HepG2 (cell line): ENCODE data around the gene AGFG1. TPM values are rescaled to one million over a fixed set of nuclear protein-coding genes. Genes with fewer than 3 reads are reported as not detected.

Experiments used
- DNMT3B ChIP-seq: conservative IDR thresholded peaks from 2 replicates; pipeline ENCODE4 v1.6.1; 2016; ENCODE audit warnings: missing biosample characterization, control low read depth
- FLYWCH1 ChIP-seq: sonication (generic); formaldehyde crosslinking; IDR thresholded peaks from 2 replicates; pipeline ENCODE4 v1.8.1; 2023; ENCODE audit warnings: mild to moderate bottlenecking, missing genetic modification reagents
- FOXK1 ChIP-seq: sonication (generic); formaldehyde crosslinking; IDR thresholded peaks from 2 replicates; pipeline ENCODE4 v1.4.0; 2020; ENCODE audit warnings: low read depth, missing genetic modification reagents, borderline replicate concordance
- FOXP4 ChIP-seq: sonication (generic); formaldehyde crosslinking; IDR thresholded peaks from 2 replicates; pipeline ENCODE4 v1.4.0; 2020; ENCODE audit warnings: missing genetic modification reagents
- GPBP1L1 ChIP-seq: sonication (generic); formaldehyde crosslinking; IDR thresholded peaks from 2 replicates; pipeline ENCODE4 v1.5.0; 2020; ENCODE audit warnings: mild to moderate bottlenecking, missing genetic modification reagents
- HNRNPUL1 ChIP-seq: fragments of 200-400 bp; formaldehyde crosslinking; IDR thresholded peaks from 2 replicates; pipeline ENCODE4 v1.6.1; 2017; ENCODE audit warnings: low read depth, mild to moderate bottlenecking, low read length, moderate library complexity
- HOXA3 ChIP-seq: sonication (generic); formaldehyde crosslinking; IDR thresholded peaks from 2 replicates; pipeline ENCODE4 v1.5.0; 2020; ENCODE audit warnings: missing genetic modification reagents
- IRX3 ChIP-seq: sonication (generic); formaldehyde crosslinking; IDR thresholded peaks from 2 replicates; pipeline ENCODE4 v1.8.1; 2023; ENCODE audit warnings: mild to moderate bottlenecking, low read depth, missing genetic modification reagents, borderline replicate concordance
- JUND ChIP-seq: sonication (generic); formaldehyde crosslinking; IDR thresholded peaks from 2 replicates; pipeline ENCODE4 v1.8.0; 2022; ENCODE audit warnings: mild to moderate bottlenecking, missing genetic modification reagents
- RFX5 ChIP-seq: IDR thresholded peaks from 2 replicates; pipeline ENCODE4 v1.6.1; 2011; ENCODE audit warnings: low read depth, low read length, improper control_type of control experiment
- SOX13 ChIP-seq, 3 experiments: fragments of 450-650 bp in 1 of 3; sonication (generic) in 1 of 3; formaldehyde crosslinking in 1 of 3; IDR thresholded peaks in 2 of 3; conservative IDR thresholded peaks in 1 of 3; 2 replicates each; pipeline versions ENCODE4 v1.5.0 to v1.6.1; 2016 to 2020; ENCODE audit warnings: antibody characterized with exemption in 1 of 3, mild to moderate bottlenecking in 1 of 3, missing compliant biosample characterization in 1 of 3, missing genetic modification reagents in 1 of 3, moderate library complexity in 1 of 3
- SP4 ChIP-seq: sonication (generic); formaldehyde crosslinking; IDR thresholded peaks from 2 replicates; pipeline ENCODE4 v1.8.1; 2023; ENCODE audit warnings: mild to moderate bottlenecking, missing genetic modification reagents
- XBP1 ChIP-seq: sonication (generic); formaldehyde crosslinking; IDR thresholded peaks from 2 replicates; pipeline ENCODE4 v1.5.0; 2020; ENCODE audit warnings: missing genetic modification reagents
- ZBTB3 ChIP-seq: sonication (generic); formaldehyde crosslinking; IDR thresholded peaks from 2 replicates; pipeline ENCODE4 v1.4.0; 2020; ENCODE audit warnings: low read depth, mild to moderate bottlenecking, moderate library complexity, missing genetic modification reagents, borderline replicate concordance
- ZEB1 ChIP-seq: IDR thresholded peaks from 2 replicates; pipeline ENCODE4 v1.6.1; 2012; ENCODE audit warnings: mild to moderate bottlenecking, low read depth, inconsistent platforms; ENCODE audit not compliant: insufficient replicate concordance
- ZFP41 ChIP-seq: sonication (generic); formaldehyde crosslinking; IDR thresholded peaks from 2 replicates; pipeline ENCODE4 v1.4.0; 2020; ENCODE audit warnings: mild to moderate bottlenecking, missing genetic modification reagents, borderline replicate concordance
- ZNF138 ChIP-seq: sonication (generic); formaldehyde crosslinking; IDR thresholded peaks from 2 replicates; pipeline ENCODE4 v1.5.0; 2020; ENCODE audit warnings: mild to moderate bottlenecking, low read depth, missing genetic modification reagents
- ZNF296 ChIP-seq: sonication (generic); formaldehyde crosslinking; conservative IDR thresholded peaks from 2 replicates; pipeline ENCODE4 v1.5.0; 2020; ENCODE audit warnings: mild to moderate bottlenecking, missing genetic modification reagents
- ZNF34 ChIP-seq: sonication (generic); formaldehyde crosslinking; IDR thresholded peaks from 2 replicates; pipeline ENCODE4 v1.4.0; 2020; ENCODE audit warnings: mild to moderate bottlenecking, missing genetic modification reagents, borderline replicate concordance
- ZNF431 ChIP-seq: sonication (generic); formaldehyde crosslinking; IDR thresholded peaks from 2 replicates; pipeline ENCODE4 v1.9.0; 2022; ENCODE audit warnings: missing genetic modification reagents, low read depth, mild to moderate bottlenecking, borderline replicate concordance
- ZNF577 ChIP-seq: sonication (generic); formaldehyde crosslinking; IDR thresholded peaks from 2 replicates; pipeline ENCODE4 v1.4.0; 2020; ENCODE audit warnings: mild to moderate bottlenecking, low read depth, missing genetic modification reagents, borderline replicate concordance
- ZNF7 ChIP-seq: IDR thresholded peaks from 2 replicates; pipeline ENCODE4 v1.6.1; 2016; ENCODE audit warnings: missing biosample characterization, missing genetic modification reagents
- polyA plus RNA-seq, 8 experiments: library from polyadenylated mRNA; depleted of rRNA in 3 of 8; stranded (reverse) in 7 of 8; unstranded in 1 of 8; fragments of >200 nt; fragmentation: Illumina TruSeq in 4 of 8; extraction: Trizol in 4 of 8; gene quantifications; 2 replicates each; pipeline versions ENCODE4 v1.2.1 to v1.2.3, GENCODE V29; 2011 to 2016; ENCODE audit warnings: low read depth in 4 of 8, missing spikeins in 1 of 8, mixed read lengths in 1 of 8; ENCODE audit not compliant: insufficient read depth in 1 of 8
- total RNA-seq, 5 experiments: library from RNA; depleted of rRNA; stranded (reverse); fragments of >200 nt; fragmentation: Illumina TruSeq; extraction: Trizol; gene quantifications; 2 replicates each; pipeline ENCODE4 v1.2.3, GENCODE V29; 2016; ENCODE audit warnings: low read depth in 1 of 5
- TF ChIP-seq, protein P1 (sequence below): sonication (generic); formaldehyde crosslinking; IDR thresholded peaks from 2 replicates; pipeline ENCODE4 v1.5.1; 2020; ENCODE audit warnings: missing genetic modification reagents, mild to moderate bottlenecking, borderline replicate concordance
- TF ChIP-seq, protein P2 (sequence below): sonication (generic); formaldehyde crosslinking; IDR thresholded peaks from 2 replicates; pipeline ENCODE4 v1.4.0; 2020; ENCODE audit warnings: missing genetic modification reagents

The AGFG1 gene
- total and polyA plus RNA-seq, 2 of the 13 experiments (the other 11 are each of a cell fraction or from before 2014, with no cell fraction given): 145 to 168 TPM

GRCh38 chr2:227454323-227454860 lies 17.6 kb upstream of the AGFG1 start (continued):
- TF ChIP-seq RFX5 (no peak), JUND (CRISPR knock-in tag) (no peak), ZNF296 (CRISPR knock-in tag) (no peak), FOXP4 (CRISPR knock-in tag) (peak; percentile 93), GPBP1L1 (CRISPR knock-in tag) (no peak), DNMT3B (CRISPR knock-in tag) (no peak), ZNF34 (CRISPR knock-in tag) (no peak), ZNF431 (CRISPR knock-in tag) (no peak), HOXA3 (peak; percentile 81), ZBTB3 (CRISPR knock-in tag) (no peak), XBP1 (CRISPR knock-in tag) (no peak), SP4 (peak; percentile 47; the same call in 1 of the 2 replicates), ZNF138 (CRISPR knock-in tag) (no peak), ZNF577 (CRISPR knock-in tag) (no peak), FLYWCH1 (CRISPR knock-in tag) (no peak), ZNF7 (no peak), ZFP41 (no peak), ZEB1 (peak; percentile 87), HNRNPUL1 (no peak), SOX13 (IDR thresholded peaks at IDR 0.05) (peak; percentile 64), SOX13 (CRISPR knock-in tag; conservative IDR thresholded peaks at IDR 0.05 in 1 of 2, IDR thresholded peaks at IDR 0.05 in 1 of 2) (peak in 1 of 2 experiments; percentile 88; a peak in 2 of 4 replicates), FOXK1 (CRISPR knock-in tag) (peak; percentile 85; the same call in 1 of the 2 replicates), IRX3 (no peak)
- TF ChIP-seq, protein P1, sequence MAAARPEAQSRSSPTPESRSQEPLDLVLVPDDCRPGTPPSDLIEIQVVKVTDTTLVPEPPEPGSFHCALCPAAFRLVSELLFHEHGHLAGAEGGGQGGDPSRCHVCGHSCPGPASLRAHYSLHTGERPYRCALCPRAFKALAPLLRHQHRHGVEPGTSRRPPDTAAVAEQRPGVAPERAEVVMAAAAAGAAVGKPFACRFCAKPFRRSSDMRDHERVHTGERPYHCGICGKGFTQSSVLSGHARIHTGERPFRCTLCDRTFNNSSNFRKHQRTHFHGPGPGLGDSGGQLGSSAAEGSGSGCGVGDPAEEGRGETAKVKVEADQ (CRISPR knock-in tag): no peak
- TF ChIP-seq, protein P2, sequence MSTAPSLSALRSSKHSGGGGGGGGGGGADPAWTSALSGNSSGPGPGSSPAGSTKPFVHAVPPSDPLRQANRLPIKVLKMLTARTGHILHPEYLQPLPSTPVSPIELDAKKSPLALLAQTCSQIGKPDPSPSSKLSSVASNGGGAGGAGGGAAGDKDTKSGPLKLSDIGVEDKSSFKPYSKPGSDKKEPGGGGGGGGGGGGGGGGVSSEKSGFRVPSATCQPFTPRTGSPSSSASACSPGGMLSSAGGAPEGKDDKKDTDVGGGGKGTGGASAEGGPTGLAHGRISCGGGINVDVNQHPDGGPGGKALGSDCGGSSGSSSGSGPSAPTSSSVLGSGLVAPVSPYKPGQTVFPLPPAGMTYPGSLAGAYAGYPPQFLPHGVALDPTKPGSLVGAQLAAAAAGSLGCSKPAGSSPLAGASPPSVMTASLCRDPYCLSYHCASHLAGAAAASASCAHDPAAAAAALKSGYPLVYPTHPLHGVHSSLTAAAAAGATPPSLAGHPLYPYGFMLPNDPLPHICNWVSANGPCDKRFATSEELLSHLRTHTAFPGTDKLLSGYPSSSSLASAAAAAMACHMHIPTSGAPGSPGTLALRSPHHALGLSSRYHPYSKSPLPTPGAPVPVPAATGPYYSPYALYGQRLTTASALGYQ (CRISPR knock-in tag): peak; percentile 60; the same call in 1 of the 2 replicates
